ENCODE results near the gene B4GALNT1. TPM values are rescaled to one million over a fixed set of nuclear protein-coding genes. Genes with fewer than 3 reads are reported as not detected.

Gene B4GALNT1
- polyA plus RNA-seq, 1 experiment: 1.8 TPM

DNA sequence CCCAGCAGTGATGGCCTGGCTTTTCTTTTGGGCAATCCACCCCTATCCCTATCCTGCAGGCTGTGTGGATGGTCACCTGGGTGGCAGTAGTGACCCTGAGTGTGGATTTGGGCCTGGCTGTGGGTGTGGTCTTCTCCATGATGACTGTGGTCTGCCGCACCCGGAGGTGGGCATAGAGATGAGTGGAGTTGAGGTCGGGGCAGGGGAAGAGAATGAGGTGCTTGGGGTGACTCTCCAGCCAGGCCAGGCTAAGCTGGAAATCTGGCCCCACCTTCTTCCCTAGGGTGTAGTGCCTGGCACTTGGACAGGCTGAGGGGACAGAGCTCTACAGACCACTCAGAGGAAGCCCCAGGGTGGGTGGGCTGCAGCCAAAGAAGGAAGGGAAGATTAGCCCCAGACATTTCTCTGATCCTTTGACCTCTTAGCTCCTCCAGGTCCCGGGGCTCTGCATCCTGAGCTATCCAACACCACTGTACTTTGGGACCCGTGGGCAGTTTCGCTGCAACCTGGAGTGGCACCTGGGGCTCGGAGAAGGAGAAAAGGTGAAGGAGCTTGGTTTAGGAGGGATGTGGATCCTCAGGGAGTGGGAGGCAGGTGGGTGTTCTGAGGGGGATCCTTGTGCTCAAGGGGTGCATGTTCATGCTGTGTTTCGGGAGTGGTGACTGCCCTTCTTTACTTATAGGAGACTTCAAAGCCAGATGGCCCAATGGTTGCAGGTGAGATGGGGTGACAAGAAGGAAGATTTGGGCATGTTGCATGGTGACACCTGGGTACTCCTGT, 8.4 kb downstream of the B4GALNT1 start:
- H3K4me3 ChIP-seq (ENCODE audit: low read depth, low read length): no peak overlapping the region
- DNase-seq (ENCODE audit: low read depth, low spot score): no peak
- TF ChIP-seq, protein P1, sequence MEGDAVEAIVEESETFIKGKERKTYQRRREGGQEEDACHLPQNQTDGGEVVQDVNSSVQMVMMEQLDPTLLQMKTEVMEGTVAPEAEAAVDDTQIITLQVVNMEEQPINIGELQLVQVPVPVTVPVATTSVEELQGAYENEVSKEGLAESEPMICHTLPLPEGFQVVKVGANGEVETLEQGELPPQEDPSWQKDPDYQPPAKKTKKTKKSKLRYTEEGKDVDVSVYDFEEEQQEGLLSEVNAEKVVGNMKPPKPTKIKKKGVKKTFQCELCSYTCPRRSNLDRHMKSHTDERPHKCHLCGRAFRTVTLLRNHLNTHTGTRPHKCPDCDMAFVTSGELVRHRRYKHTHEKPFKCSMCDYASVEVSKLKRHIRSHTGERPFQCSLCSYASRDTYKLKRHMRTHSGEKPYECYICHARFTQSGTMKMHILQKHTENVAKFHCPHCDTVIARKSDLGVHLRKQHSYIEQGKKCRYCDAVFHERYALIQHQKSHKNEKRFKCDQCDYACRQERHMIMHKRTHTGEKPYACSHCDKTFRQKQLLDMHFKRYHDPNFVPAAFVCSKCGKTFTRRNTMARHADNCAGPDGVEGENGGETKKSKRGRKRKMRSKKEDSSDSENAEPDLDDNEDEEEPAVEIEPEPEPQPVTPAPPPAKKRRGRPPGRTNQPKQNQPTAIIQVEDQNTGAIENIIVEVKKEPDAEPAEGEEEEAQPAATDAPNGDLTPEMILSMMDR (IDR thresholded peaks at IDR 0.05; ENCODE audit: low read depth, low read length): no peak
- H3K9me3 ChIP-seq (ENCODE audit: control insufficient read depth, insufficient read depth, low read length): peaks cover 4% of the 10 kb centered on the region; the same call in 1 of the 2 replicates
- ChIA-PET POLR2A (interaction anchor here (0.6 kb wide), 1 partner anchor 40 kb away, joined by 3 read pairs; no protein-coding TSS in a partner anchor), CTCF (interaction anchor here (0.8 to 7.6 kb wide), 2 partner anchors 8 to 42 kb away, joined by 3 to 112 read pairs; partner anchors contain the start of gene B4GALNT1)
- H3K27me3 ChIP-seq (ENCODE audit: control insufficient read depth, insufficient read depth, low read length): peaks cover 68% of the 10 kb centered on the region
- no peak overlapping the region for H3K27ac ChIP-seq (ENCODE audit: low read depth, low read length)

DNA sequence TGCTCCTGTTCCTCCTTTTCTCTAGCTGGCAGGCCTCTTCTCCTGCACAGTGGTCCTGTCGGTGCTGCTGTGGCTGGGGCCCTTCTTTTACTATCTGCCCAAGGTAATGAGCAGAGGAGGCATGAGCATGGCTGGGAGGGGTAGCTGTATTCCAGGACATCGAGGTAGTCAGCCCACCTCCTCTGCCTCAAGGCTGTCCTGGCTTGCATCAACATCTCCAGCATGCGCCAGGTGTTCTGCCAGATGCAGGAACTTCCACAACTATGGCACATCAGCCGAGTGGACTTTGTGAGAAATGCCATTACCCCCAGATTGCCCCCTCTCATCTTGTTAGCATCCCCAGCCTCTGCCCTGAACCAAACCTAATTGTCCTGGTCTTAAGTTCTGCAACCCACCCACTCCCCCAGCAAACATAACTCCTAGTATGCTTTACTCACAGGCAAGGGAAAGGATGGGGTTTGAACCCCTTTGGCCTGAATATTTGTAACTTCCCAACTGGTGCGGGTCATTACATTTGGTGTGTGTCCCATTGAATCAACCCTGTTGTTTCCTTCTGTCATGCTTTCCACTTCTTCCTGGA, 9.1 kb downstream of the B4GALNT1 start:
- POLR2A ChIA-PET: interaction anchor here (0.8 kb wide), 1 partner anchor 13 kb away, joined by 3 read pairs; the partner anchor contains the start of gene ARHGEF25
- peaks cover 67% of the 10 kb centered on the region for H3K27me3 ChIP-seq (ENCODE audit: control insufficient read depth, insufficient read depth, low read length)
- TF ChIP-seq, protein P1 (IDR thresholded peaks at IDR 0.05; ENCODE audit: low read depth, low read length): no peak
- CTCF ChIA-PET: interaction anchor here (7.6 kb wide), 1 partner anchor 41 kb away, joined by 112 read pairs; no protein-coding TSS in a partner anchor
- H3K9me3 ChIP-seq (ENCODE audit: control insufficient read depth, insufficient read depth, low read length): peaks cover 4% of the 10 kb centered on the region; the same call in 1 of the 2 replicates
- no peak for DNase-seq (ENCODE audit: low read depth, low spot score)
- H3K4me3 ChIP-seq (ENCODE audit: low read depth, low read length): no peak overlapping the region
- no peak overlapping the region for H3K27ac ChIP-seq (ENCODE audit: low read depth, low read length)

DNA sequence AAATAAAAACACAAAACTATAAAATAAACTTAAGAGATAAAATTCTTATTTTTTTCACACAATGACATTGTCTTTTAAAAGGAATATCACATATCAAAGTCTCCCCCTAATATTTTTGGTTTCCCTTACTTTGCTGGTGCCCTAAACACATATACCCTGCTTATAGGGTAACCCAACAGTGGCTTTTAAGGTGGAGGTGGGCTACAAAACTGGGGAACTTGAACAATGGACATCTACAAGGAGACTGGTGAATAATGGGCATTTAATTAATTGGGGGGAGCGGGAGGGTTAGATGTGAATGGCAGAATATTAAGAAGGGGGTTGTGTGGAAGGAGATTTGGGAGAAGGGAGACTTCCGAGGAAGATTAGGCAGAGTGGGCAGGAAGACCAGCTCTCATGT, 9.6 kb downstream of the B4GALNT1 start:
- ChIA-PET POLR2A (interaction anchor here (0.8 kb wide), 1 partner anchor 12 kb away, joined by 3 read pairs; the partner anchor contains the start of gene ARHGEF25), CTCF (interaction anchor here (1.1 to 7.6 kb wide), 2 partner anchors 9 to 41 kb away, joined by 3 to 112 read pairs; no protein-coding TSS in a partner anchor)
- H3K27me3 ChIP-seq (ENCODE audit: control insufficient read depth, insufficient read depth, low read length): peaks cover 62% of the 10 kb centered on the region

DNA sequence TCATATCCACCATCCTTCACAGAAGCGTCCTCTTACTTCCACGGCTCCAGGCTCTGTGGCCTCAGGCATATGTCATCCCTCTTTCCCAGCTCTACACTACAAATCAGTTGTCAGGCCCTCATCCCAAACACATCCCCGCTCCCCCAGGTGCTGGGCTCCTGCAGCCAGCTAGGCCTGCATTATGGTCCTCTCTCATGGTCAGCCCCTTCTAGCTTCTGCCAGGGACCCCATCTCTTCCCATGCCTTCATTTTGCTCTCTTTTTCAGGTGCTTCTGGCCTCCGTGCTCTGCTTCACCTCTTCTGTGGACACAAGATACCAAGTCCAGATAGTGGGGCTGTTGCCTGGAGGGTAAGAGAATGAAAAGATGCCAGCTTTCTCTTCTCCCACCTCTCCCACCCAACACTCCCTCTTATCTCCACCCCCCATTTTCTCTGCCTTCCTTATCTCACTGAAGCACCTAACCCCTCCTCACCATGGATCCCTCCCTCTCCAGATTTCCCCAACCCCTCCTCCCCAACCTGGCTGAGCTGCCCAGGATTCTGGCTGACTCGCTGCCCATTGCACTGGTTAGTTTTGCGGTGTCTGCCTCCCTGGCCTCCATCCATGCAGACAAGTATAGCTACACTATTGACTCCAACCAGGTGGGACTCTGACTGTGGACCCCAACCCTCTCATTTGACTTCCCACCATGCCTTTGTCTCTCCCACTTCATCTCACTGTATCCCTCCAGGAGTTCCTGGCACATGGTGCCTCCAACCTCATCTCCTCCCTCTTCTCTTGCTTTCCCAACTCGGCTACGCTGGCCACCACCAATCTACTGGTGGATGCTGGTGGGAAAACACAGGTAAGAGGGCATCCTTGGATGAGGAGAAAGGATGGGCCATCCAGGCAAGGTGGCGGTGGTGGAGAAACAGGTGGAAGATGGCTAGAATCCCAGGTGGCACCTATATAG, 10.4 kb downstream of the B4GALNT1 start:
- POLR2A ChIA-PET: no interaction called here
- H3K27ac ChIP-seq (ENCODE audit: low read depth, low read length): no peak overlapping the region
- CTCF ChIA-PET: interaction anchor here (0.6 to 7.6 kb wide), 10 partner anchors 9 to 164 kb away, joined by 3 to 112 read pairs (median 5); partner anchors contain the start of gene B4GALNT1
- TF ChIP-seq, protein P1 (IDR thresholded peaks at IDR 0.05; ENCODE audit: low read depth, low read length): no peak
- no peak for DNase-seq (ENCODE audit: low read depth, low spot score)
- H3K27me3 ChIP-seq (ENCODE audit: control insufficient read depth, insufficient read depth, low read length): peaks cover 56% of the 10 kb centered on the region
- peaks cover 3% of the 10 kb centered on the region; the same call in 1 of the 2 replicates for H3K9me3 ChIP-seq (ENCODE audit: control insufficient read depth, insufficient read depth, low read length)
- no peak overlapping the region for H3K4me3 ChIP-seq (ENCODE audit: low read depth, low read length)

More for the DNA sequence above, 9.6 kb downstream of the B4GALNT1 start:
- H3K9me3 ChIP-seq (ENCODE audit: control insufficient read depth, insufficient read depth, low read length): peaks cover 4% of the 10 kb centered on the region; the same call in 1 of the 2 replicates
- DNase-seq (ENCODE audit: low read depth, low spot score): no peak
- H3K4me3 ChIP-seq (ENCODE audit: low read depth, low read length): no peak overlapping the region
- TF ChIP-seq, protein P1 (IDR thresholded peaks at IDR 0.05; ENCODE audit: low read depth, low read length): no peak
- no peak overlapping the region for H3K27ac ChIP-seq (ENCODE audit: low read depth, low read length)

Measured in AG04450 (cell line).